Spleen (tissue), 11 donors: ENCODE results near the gene ADORA2A. TPM values are rescaled to one million over a fixed set of nuclear protein-coding genes. Genes with fewer than 3 reads are reported as not detected.

Experiments used
- DNase-seq: peaks from one replicate; pipeline ENCODE4 v3.0.0-alpha.2; 2020
- H3K27ac ChIP-seq, 8 donors: fragments of 200-600 bp; sonication (generic) in 7 of 8; 1 replicate in 4 of 8; 2 replicates in 4 of 8; pipeline versions ENCODE4 v1.5.0 to v1.8.0; 2016 to 2021; ENCODE audit warnings: inconsistent platforms in 4 of 8, mild to moderate bottlenecking in 4 of 8, moderate library complexity in 1 of 8
- H3K27me3 ChIP-seq, 7 donors: fragments of 200-600 bp; sonication (generic) in 6 of 7; replicated peaks in 1 of 7; 1 replicate in 4 of 7; 2 replicates in 3 of 7; pipeline versions ENCODE4 v1.5.0 to v1.8.0; 2016 to 2021; ENCODE audit warnings: inconsistent platforms in 3 of 7, mild to moderate bottlenecking in 1 of 7
- H3K36me3 ChIP-seq, 6 donors: fragments of 200-600 bp; sonication (generic) in 5 of 6; 1 replicate in 4 of 6; 2 replicates in 2 of 6; pipeline versions ENCODE4 v1.5.0 to v1.8.0; 2016 to 2021; ENCODE audit warnings: inconsistent platforms in 2 of 6
- H3K4me1 ChIP-seq, 6 donors: fragments of 200-600 bp; sonication (generic) in 5 of 6; 1 replicate in 3 of 6; 2 replicates in 3 of 6; pipeline versions ENCODE4 v1.5.0 to v1.8.0; 2016 to 2021; ENCODE audit warnings: inconsistent platforms in 3 of 6
- H3K4me3 ChIP-seq, 8 donors: fragments of 200-600 bp; sonication (generic) in 7 of 8; 1 replicate in 4 of 8; 2 replicates in 4 of 8; pipeline versions ENCODE4 v1.5.0 to v1.8.0; 2016 to 2021; ENCODE audit warnings: inconsistent platforms in 4 of 8, mild to moderate bottlenecking in 4 of 8, moderate library complexity in 2 of 8
- H3K9me3 ChIP-seq, 8 donors: fragments of 200-600 bp; sonication (generic) in 7 of 8; 1 replicate in 4 of 8; 2 replicates in 4 of 8; pipeline versions ENCODE4 v1.5.0 to v1.8.0; 2016 to 2021; ENCODE audit warnings: inconsistent platforms in 4 of 8
- POLR2A ChIP-seq, 3 donors: fragments of 450-650 bp; IDR thresholded peaks; one replicate each; pipeline ENCODE4 v1.5.1; 2017; ENCODE audit warnings: antibody characterized with exemption in 3 of 3, mild to moderate bottlenecking in 1 of 3
- POLR2AphosphoS5 ChIP-seq, 3 donors: sonication (generic); formaldehyde crosslinking; IDR thresholded peaks; one replicate each; pipeline ENCODE4 v1.5.1; 2017; ENCODE audit warnings: antibody characterized with exemption in 3 of 3
- WGBS, 5 donors: extraction: QIAGEN DNeasy Blood & Tissue Kit in 3 of 5; methylation state at CpG; one replicate each; pipeline versions ENCODE4 v1.1.5 to v1.1.7; 2013 to 2018; 5-methylcytosine and 5-hydroxymethylcytosine counted together
- intact Hi-C: fragments of 100-400 bp; cut with DNase I; formaldehyde crosslinking; loops from one replicate; pipeline ENCODE4 v1.15.0; 2023; ENCODE audit warnings: low total_unique reads
- polyA plus RNA-seq, 3 donors: library from polyadenylated mRNA; stranded (reverse); fragments of 200-250 nt; gene quantifications; one replicate each; pipeline ENCODE4 v1.2.1, GENCODE V29; 2013
- total RNA-seq, 7 donors: library from RNA; depleted of rRNA in 3 of 7; stranded (reverse); fragments of >200 nt in 3 of 7; fragmentation: NEBNext Ultra II Directional in 4 of 7; extraction: Animal tissue kit (Norgen Biotek cat#: 25700) in 4 of 7; gene quantifications; one replicate each; pipeline versions ENCODE4 v1.1.0 to v1.2.1, GENCODE V29; 2016 to 2021
- TF ChIP-seq, protein P1 (sequence below), 11 experiments: fragments of 200-600 bp in 7 of 11; fragments of 450-650 bp in 4 of 11; sonication (generic) in 4 of 11; IDR thresholded peaks in 8 of 11; conservative IDR thresholded peaks in 3 of 11; 1 replicate in 7 of 11; 2 replicates in 4 of 11; pipeline versions ENCODE4 v1.4.0 to v1.8.0; 2016 to 2021; ENCODE audit warnings: antibody characterized with exemption in 11 of 11, inconsistent platforms in 4 of 11, mild to moderate bottlenecking in 1 of 11
- donor health status: healthy with polysubstance abuse.
- donor health status: DM: no; HTN: no; CAD: no; lungs with moderate emphysema.
- donor health status: DM: no; HTN: no; CAD: no.
- donor health status: Bipolar disorder and iron deficiency.
- donor health status: healthy.
- donor health status: DM: no; HTN: no; CAD: no.
- donor health status: DM: yes; HTN: yes; CAD: no.

Gene ADORA2A
- total and polyA plus RNA-seq, 10 donors = 8.3 to 31.1 (median 20.2) TPM

DNA sequence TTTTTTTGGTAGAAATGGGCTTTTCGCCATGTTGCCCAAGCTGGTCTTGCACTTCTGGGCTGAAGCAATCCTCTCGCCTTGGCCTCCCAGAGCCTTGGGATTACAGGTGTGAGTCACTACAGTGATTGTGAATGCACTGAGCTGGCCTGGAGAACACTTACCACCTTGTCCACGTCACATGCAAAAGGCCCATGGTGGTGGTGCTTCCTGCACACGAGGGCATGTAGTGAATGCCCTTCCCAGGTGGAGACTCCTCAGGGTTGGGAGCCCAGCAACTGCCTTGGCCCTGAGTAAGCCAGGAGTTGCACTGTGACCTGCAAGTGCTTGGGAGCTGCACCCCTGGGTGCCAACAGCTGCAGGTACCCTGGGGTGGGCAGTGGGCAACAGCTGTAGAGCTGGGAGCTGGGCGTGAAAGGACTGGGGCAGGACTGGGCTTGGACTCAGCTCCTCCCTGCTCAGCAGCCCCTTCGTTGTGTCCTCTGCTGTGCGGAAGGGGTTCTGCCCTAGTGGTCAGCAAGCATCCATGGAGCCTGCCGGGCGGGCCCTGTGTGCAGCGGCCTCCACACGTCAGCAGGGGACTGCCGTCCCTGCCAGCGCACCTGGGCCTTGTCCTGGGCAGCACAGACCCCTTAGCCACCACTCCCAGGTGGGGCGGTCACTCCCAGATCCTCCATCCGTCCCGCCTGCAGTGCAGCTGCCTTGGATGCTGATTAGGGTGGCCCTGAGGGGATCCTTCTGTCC, 9.3 kb upstream of the ADORA2A start:
- H3K4me3 ChIP-seq = no peak overlapping the region
- peaks cover 0 to 55% (median 28%) of the 10 kb centered on the region in 6 donors for H3K36me3 ChIP-seq
- H3K27ac ChIP-seq = no peak overlapping the region
- 80 to 95% (median 89%) methylated on average over 9 to 16 of the region's 16 CpGs for WGBS, 5 donors
- H3K9me3 ChIP-seq = no peaks in the 10 kb centered on the region
- peaks cover 0 to 37% (median 21%) of the 10 kb centered on the region in 6 donors for H3K4me1 ChIP-seq
- intact Hi-C loops = no loop called here
- DNase-seq = no peak
- no peaks in the 10 kb centered on the region for H3K27me3 ChIP-seq
- TF ChIP-seq, protein P1, sequence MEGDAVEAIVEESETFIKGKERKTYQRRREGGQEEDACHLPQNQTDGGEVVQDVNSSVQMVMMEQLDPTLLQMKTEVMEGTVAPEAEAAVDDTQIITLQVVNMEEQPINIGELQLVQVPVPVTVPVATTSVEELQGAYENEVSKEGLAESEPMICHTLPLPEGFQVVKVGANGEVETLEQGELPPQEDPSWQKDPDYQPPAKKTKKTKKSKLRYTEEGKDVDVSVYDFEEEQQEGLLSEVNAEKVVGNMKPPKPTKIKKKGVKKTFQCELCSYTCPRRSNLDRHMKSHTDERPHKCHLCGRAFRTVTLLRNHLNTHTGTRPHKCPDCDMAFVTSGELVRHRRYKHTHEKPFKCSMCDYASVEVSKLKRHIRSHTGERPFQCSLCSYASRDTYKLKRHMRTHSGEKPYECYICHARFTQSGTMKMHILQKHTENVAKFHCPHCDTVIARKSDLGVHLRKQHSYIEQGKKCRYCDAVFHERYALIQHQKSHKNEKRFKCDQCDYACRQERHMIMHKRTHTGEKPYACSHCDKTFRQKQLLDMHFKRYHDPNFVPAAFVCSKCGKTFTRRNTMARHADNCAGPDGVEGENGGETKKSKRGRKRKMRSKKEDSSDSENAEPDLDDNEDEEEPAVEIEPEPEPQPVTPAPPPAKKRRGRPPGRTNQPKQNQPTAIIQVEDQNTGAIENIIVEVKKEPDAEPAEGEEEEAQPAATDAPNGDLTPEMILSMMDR (IDR thresholded peaks at IDR 0.05 in 8 of 11, conservative IDR thresholded peaks at IDR 0.05 in 3 of 11) = no peak
- TF ChIP-seq POLR2AphosphoS5 (IDR thresholded peaks at IDR 0.05) (peak in 1 of 3 donors; percentile 58), POLR2A (IDR thresholded peaks at IDR 0.05) (no peak)

DNA sequence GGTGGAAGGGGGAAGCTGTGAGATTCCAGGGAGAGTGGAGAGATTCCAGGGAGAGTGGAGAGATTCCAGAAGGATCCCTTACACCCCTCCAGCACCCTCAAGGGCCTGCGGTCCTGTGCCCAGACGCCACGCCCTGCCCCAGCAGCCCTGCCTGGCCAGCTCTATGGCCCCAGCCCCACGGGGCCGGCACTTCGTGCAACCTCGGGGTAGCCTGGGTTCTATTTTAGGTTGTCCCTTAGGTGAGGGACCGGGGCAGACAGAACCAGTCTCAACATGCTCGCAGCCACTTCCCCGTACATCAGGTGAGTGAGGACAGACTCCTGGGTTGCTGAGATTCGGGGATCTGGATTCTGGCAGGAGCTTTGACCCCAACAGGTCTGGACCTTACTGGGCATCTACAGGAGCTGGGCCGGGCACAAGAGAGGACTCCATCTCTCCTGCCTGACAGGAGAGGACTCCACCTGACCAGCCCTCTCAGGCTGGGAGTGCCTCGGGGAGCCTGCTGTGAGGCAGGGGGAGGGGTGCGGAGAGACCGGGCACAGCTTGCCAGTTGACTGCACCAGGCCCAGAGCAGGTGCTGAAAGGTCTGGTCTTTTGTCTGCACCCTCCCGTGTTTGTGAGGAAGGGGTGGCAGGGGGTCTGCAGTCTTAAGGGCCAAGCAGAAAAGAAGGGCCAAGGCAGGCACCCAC, 8.5 kb upstream of the ADORA2A start:
- TF ChIP-seq, protein P1 (IDR thresholded peaks at IDR 0.05 in 8 of 11, conservative IDR thresholded peaks at IDR 0.05 in 3 of 11) = no peak
- peak in 1 of 3 donors; percentile 10 for TF ChIP-seq POLR2AphosphoS5 (IDR thresholded peaks at IDR 0.05)
- TF ChIP-seq POLR2A (IDR thresholded peaks at IDR 0.05) = no peak
- intact Hi-C loops = no loop called here
- H3K4me1 ChIP-seq = peaks cover 0 to 45% (median 28%) of the 10 kb centered on the region in 6 donors
- H3K27me3 ChIP-seq = no peaks in the 10 kb centered on the region
- DNase-seq = no peak
- peaks cover 0 to 47% (median 26%) of the 10 kb centered on the region in 6 donors for H3K36me3 ChIP-seq
- H3K4me3 ChIP-seq = no peak overlapping the region
- WGBS, 5 donors = 60 to 87% (median 82%) methylated on average over 5 to 16 of the region's 16 CpGs
- no peak overlapping the region for H3K27ac ChIP-seq
- H3K9me3 ChIP-seq = no peaks in the 10 kb centered on the region

DNA sequence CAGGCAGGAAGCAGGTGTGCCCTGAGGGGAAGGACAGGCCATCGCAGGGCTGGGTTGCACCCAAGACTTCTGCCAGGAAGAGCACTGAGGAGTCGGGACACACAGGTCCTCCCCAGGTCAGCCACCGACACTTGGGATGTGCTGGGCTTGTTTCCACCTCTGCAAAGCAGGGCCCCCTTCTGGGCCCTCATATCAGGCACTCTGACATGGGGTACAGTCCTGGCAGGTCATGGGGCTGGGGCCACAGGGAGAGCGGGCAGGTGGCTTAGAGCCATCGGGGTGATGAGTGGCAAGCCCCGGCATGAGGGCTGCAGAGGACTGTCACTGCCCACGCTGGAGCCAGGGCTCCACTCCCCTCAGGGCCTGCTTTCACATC, 7.9 kb upstream of the ADORA2A start:
- peaks cover under 1 to 50% (median 32%) of the 10 kb centered on the region in 6 donors for H3K4me1 ChIP-seq
- 42 to 79% (median 61%) methylated on average over 5 to 7 of the region's 7 CpGs for WGBS, 5 donors
- H3K9me3 ChIP-seq = no peaks in the 10 kb centered on the region
- H3K27me3 ChIP-seq = peaks cover 0 to 5% (median 0%) of the 10 kb centered on the region in 7 donors
- TF ChIP-seq POLR2AphosphoS5 (IDR thresholded peaks at IDR 0.05) (peak in 1 of 3 donors; percentile 32), POLR2A (IDR thresholded peaks at IDR 0.05) (no peak)
- TF ChIP-seq, protein P1 (IDR thresholded peaks at IDR 0.05 in 8 of 11, conservative IDR thresholded peaks at IDR 0.05 in 3 of 11) = no peak
- intact Hi-C loops = no loop called here
- peaks cover 0 to 42% (median 21%) of the 10 kb centered on the region in 6 donors for H3K36me3 ChIP-seq
- peak overlapping the region in 1 of 8 donors; percentile 28 for H3K27ac ChIP-seq
- DNase-seq = no peak
- H3K4me3 ChIP-seq = no peak overlapping the region
